Measurements from ENCODE around the gene WDR33. TPM values are rescaled to one million over a fixed set of nuclear protein-coding genes. Genes with fewer than 3 reads are reported as not detected.

The WDR33 gene
- total and polyA plus RNA-seq, 2 donors (not counting 3 experiments of a cell fraction or from before 2014, with no cell fraction given) = 16.4 to 52.5 TPM

GRCh38 chr2:127700527-127701192 is 110.3 kb downstream of the WDR33 start:
- dilution Hi-C loops (cut with MboI; ENCODE audit: extremely low pct_ligation_motif_present, low sequenced_read_pairs) = no loop called here
- CTCF ChIA-PET = interaction anchor here (0.6 to 3.9 kb wide), 2 partner anchors 10 to 109 kb away, joined by 3 to 44 read pairs; no protein-coding TSS in a partner anchor
- FAIRE-seq = no peak

More at GRCh38 chr2:127700527-127701192, 110.3 kb downstream of the WDR33 start:
- intact Hi-C loops (cut with micrococcal nuclease) = loop anchor here (1.0 to 5.0 kb wide), 5 partner anchors 25 to 193 kb away; partner anchors contain the start of genes IWS1 and LIMS2
- TF ChIP-seq POLR2AphosphoS5 (IDR thresholded peaks at IDR 0.05; ENCODE audit: insufficient read depth, low read depth, low read length) (no peak), JUN (IDR thresholded peaks at IDR 0.05; ENCODE audit: borderline replicate concordance, insufficient read depth, insufficient read length, low read depth) (no peak), POLR2A (IDR thresholded peaks at IDR 0.05; ENCODE audit: low read depth, low read length) (no peak), FOS (IDR thresholded peaks at IDR 0.05; ENCODE audit: borderline replicate concordance, insufficient read depth, low read length) (no peak), MYC (IDR thresholded peaks at IDR 0.05; ENCODE audit: low read depth, low read length) (no peak), GATA2 (IDR thresholded peaks at IDR 0.05; ENCODE audit: insufficient read depth, insufficient read length, low read depth, low read length) (no peak), EZH2 (IDR thresholded peaks at IDR 0.05; ENCODE audit: borderline replicate concordance, low read depth, low read length, severe bottlenecking) (no peak)
- TF ChIP-seq, protein P1, sequence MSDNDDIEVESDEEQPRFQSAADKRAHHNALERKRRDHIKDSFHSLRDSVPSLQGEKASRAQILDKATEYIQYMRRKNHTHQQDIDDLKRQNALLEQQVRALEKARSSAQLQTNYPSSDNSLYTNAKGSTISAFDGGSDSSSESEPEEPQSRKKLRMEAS (IDR thresholded peaks at IDR 0.05; ENCODE audit: insufficient read depth, insufficient read length) = no peak
- TF ChIP-seq, protein P2, sequence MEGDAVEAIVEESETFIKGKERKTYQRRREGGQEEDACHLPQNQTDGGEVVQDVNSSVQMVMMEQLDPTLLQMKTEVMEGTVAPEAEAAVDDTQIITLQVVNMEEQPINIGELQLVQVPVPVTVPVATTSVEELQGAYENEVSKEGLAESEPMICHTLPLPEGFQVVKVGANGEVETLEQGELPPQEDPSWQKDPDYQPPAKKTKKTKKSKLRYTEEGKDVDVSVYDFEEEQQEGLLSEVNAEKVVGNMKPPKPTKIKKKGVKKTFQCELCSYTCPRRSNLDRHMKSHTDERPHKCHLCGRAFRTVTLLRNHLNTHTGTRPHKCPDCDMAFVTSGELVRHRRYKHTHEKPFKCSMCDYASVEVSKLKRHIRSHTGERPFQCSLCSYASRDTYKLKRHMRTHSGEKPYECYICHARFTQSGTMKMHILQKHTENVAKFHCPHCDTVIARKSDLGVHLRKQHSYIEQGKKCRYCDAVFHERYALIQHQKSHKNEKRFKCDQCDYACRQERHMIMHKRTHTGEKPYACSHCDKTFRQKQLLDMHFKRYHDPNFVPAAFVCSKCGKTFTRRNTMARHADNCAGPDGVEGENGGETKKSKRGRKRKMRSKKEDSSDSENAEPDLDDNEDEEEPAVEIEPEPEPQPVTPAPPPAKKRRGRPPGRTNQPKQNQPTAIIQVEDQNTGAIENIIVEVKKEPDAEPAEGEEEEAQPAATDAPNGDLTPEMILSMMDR (IDR thresholded peaks at IDR 0.05; ENCODE audit: extremely low read depth in 1 of 2, insufficient read depth in 1 of 2, low read depth in 1 of 2, low read length in 2 of 2) = no peak
- Histone ChIP-seq H3K79me2 (ENCODE audit: control insufficient read depth, insufficient read depth, low read length) (peaks cover 11% of the 10 kb centered on the region), H3K27ac (ENCODE audit: insufficient read depth, low read depth, low read length) (peak overlapping the region; percentile 85), H3K9me1 (replicated peaks; ENCODE audit: control insufficient read depth, extremely low read depth, insufficient read depth, low read length) (no peaks in the 10 kb centered on the region), H2AFZ (ENCODE audit: low read depth, low read length) (peak overlapping the region; percentile 97), H3K9me3 (replicated peaks; ENCODE audit: control insufficient read depth, insufficient read depth, low read length) (no peaks in the 10 kb centered on the region), H3K4me1 (ENCODE audit: control insufficient read depth, extremely low read depth, insufficient read depth, low read length) (peaks cover 19% of the 10 kb centered on the region), H3K4me2 (ENCODE audit: insufficient read depth, low read length) (peak overlapping the region; percentile 86), H4K20me1 (replicated peaks; ENCODE audit: control insufficient read depth, extremely low read depth, insufficient read depth, low read length) (no peaks in the 10 kb centered on the region), H3K36me3 (ENCODE audit: control insufficient read depth in 2 of 2, extremely low read depth in 1 of 2, insufficient read depth in 2 of 2, low read length in 2 of 2) (no peaks in the 10 kb centered on the region), H3K9ac (replicated peaks; ENCODE audit: extremely low read depth, insufficient read depth, low read length) (peak overlapping the region; percentile 87), H3K4me3 (replicated peaks in 1 of 3; ENCODE audit: insufficient read depth in 1 of 3, low read depth in 1 of 3, low read length in 3 of 3) (peak overlapping the region; percentile 40 to 79 (median 45)), H3K27me3 (ENCODE audit: control insufficient read depth in 2 of 2, insufficient read depth in 2 of 2, low read length in 2 of 2) (no peaks in the 10 kb centered on the region)
- POLR2A ChIA-PET = no interaction called here
- DNase-seq (ENCODE audit: low read depth, low spot score) = no peak
- TSS peak; percentile 53 for BruUV-seq (replicated peaks)

Data from endothelial cell of umbilical vein (primary cell).